Stimulated activated CD4-positive, alpha-beta T cell treated with anti-CD3 and anti-CD28 coated beads, Interleukin-1b, Interleukin-23, amount 100 ng/mL, for 4 hours (primary cell): ENCODE data around the gene DCAF8.
"Not testable (repeated sequence)": the region's sequence is repeated elsewhere in the genome, so short reads cannot be mapped to it uniquely, and the experiment has no call there.

Experiments
- DNase-seq, 2 donors: peaks; one replicate each; pipeline ENCODE4 v3.0.0-alpha.2; 2020; ENCODE audit warnings: low read depth in 2 of 2

Gene DCAF8

DNA sequence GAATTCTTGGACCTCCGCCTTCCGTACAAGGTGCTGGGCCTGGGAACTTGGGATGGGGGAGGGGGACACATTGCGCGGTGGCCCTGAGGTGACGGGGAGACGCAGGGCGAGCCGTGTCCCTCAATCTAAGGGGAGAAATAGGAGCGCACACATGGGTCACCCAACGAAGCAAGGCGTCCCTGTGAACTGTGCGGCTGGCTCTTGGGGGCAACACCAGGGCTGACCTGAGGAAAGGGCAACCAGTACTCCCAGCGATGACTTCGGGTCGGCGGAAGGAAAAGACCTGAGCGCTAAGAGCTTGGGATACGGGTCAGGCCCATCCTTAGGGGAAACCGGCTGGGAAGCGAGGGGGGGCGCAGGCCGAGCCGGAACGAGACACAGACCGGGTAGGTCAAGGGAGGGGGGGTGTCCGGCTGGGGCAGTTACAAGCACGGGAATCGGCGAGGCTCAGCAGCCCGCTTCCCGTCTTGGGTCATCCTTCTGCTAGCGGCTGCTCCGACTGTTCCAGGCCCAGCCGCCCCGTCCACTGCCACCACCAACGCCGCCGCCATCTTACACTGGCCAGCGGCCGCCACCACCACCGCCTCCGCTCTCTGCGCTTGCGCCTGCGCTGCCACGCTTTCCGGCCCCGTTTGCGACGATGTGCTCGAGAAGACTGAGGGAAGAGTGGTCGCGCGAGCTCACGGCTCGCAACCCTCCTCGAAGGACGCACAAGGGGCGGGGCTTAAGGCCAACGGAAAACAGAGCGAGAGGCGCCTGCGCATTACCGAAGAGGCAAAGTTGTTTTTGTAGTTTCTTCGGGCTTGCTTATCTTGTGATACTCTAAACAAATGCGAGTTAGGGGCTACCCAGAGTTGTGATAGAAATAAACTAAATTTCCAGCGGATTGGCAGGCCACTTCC, at the start of gene DCAF8:
DCAF8 (minus strand) TSS at position 657 of the 902 bp plus-strand sequence. CDS start 18,541 bp downstream, outside the sequence.
- peak; percentile 90 to 96 for DNase-seq

DNA sequence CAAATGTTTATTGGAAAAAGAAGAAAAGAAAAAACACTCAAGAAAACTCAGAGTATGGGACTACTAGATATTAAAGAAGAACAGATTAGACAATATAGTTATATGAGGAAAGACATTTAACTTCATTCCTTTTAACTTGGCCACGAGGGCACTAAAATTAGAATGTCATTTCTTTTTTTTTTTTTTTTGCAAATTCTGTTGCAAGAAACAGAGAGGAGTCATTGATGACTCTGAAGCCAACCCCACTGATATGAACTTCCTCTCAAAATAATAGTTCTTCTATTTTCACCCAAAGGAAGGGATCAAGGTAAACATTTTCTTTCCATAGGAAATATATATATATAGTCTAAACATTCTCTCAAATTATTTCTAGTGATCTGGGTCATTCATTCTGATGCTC, 47.2 kb upstream of the DCAF8 start:
- DNase-seq, result no peak

DNA sequence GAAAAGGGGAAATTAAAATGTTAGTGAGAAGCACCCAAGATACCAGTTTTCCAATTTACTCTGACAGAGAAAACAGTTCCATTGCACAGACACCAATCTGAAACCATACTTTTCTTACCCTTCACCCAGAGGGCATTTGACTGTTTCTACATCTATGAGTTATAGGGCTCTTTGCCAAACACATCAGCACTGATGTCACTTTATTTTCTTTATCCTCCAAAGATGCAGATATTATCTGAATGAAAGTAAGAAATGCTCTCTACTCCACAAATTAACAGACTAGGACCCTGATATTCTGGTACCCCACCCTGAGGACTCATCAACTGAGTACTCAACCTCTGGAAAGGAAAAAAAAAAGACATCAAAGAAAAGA, 46.8 kb upstream of the DCAF8 start:
- no peak for DNase-seq

DNA sequence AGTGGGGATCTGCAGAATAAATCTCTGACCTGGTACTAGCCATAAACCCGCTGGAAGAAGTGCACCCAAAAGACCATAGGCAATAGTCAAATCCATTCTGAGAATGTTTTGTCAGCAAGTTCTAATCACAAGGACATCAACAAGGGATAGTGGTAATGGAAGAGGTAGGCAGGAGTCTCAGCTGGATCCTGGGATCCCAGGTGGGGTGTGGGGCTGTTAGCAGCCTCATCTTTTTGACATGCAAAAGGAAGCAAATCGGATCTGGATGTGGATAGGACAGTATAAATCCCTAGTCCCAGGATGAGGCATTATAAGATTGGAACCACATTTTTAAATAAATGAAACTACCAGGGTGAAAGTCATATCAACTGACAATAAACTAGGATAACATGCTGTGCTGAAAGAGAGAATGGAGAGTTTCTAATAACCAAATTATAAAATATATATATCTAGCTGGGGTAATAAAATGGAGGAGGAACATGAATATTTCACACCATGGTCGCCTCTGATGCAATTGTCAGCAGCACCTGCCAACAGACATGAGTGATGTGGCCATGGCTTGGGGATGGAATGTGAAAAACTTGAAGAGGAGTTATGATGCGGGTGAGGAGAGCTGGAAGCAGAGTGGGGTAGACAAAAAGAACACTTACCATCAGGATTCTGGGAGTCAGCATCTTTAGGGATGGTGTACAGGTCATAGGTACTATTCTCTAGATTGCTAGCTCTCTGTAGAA, 46.3 kb upstream of the DCAF8 start:
- DNase-seq, result no peak

DNA sequence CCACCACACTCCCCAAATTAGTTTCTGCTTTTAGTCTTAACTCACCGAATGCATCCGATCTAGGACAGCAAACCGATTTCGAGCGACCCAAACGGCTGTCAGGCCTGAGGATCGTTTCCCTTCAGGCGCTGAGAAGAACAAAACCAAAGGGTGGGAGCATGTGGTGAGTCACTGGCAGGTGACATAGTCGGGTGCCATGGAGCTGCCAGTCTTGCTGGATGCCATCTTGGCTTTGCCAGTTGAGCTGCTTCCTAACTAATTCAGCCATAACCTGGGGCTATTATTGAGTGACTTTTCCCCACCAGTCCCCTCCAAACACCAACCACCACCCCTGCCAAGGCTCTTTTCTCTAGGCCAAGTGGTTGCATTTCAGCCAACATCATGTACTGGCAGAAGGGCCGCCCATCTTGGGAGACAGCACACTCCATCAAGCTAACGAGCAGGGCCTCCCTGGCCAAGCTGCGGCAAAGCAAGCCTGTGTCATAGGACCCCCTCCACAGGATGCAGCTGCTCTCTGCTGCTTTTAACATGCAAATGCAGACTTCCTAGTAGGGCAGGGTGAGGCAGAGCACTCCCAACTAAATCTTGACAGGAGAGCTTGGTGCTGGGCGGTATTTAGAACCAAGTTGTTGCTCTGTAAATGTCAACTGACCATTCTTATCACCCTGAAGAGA, 44.9 kb upstream of the DCAF8 start:
- DNase-seq, result no peak

DNA sequence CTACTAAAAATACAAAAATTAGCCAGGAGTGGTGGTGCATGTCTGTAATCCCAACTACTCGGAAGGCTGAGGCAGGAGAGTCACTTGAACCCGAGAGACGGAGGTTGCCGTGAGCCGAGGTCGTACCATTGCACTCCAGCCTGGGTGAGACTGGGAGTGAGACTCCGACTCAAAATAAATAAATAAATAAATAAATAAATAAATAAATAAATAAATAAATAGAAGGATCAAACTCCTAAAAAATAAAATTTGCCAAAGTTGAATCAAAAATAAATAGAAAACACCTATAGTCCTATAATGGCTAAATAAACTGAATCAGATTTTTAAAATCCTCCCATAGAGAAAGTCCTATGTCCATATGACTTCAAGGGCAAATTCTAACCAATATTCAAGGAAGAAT, 37.8 kb upstream of the DCAF8 start:
- DNase-seq, result no peak

DNA sequence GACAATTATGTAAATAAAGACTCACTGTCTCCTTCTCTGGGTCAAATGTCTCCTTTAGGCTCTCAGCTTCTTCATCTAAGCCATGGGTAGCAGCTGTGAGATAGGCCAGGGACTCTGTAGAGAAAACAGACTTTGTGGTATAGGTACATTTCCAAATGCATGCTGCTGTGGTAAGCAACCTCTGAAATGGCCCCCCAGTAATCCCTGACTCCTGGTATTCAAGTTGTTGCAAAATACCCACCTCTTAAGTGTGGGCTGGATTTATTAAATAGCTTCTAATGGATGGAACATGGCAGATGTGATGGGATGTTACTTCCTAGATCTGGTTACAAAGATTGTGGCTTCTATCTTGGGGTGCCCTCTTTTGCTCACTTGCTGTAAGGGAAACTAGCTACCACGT, 33.7 kb upstream of the DCAF8 start:
- no peak for DNase-seq

DNA sequence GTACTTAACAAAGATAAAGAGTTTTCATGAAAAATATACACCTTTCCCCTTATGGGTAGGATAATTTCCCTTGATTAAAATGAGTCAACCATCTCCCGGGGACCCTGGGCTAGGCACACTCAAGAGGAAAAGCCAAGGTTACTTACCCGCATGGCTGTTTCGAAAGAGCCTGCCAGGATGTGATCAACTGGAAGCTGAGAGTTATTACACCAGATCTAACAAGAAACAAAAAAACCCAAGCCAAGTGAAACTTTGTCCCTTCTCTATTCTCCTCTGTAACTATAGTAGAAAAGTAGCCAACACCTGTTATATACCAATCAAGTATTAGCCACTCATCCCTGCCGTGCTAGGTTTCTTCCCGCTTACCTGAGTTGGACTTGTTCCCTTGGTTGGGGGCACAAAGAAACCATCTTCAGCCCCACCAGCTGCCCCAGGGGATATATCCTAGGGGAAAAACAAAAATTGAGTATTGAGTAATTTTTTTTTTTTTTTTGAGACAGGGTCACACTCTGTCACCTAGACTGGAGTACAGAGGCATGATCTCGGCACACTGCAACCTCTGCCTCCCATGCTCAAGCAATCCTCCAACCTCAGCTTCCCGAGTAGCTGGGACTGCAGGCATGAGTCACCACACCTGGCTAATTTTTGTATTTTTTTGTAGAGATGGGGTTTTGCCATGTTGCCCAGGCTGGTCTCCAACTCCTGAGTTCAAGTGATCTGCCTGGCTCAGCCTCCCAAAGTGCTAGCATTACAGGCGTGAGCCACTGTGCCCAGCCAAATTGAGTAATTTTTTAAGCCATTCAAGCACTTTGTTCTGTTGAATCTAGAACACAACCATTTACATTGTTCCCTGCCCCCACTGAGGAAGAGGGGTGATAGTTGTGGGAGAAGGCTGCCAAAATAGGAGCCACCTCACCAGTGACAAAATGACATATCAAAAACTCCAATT, 30.9 kb upstream of the DCAF8 start:
- no peak for DNase-seq

DNA sequence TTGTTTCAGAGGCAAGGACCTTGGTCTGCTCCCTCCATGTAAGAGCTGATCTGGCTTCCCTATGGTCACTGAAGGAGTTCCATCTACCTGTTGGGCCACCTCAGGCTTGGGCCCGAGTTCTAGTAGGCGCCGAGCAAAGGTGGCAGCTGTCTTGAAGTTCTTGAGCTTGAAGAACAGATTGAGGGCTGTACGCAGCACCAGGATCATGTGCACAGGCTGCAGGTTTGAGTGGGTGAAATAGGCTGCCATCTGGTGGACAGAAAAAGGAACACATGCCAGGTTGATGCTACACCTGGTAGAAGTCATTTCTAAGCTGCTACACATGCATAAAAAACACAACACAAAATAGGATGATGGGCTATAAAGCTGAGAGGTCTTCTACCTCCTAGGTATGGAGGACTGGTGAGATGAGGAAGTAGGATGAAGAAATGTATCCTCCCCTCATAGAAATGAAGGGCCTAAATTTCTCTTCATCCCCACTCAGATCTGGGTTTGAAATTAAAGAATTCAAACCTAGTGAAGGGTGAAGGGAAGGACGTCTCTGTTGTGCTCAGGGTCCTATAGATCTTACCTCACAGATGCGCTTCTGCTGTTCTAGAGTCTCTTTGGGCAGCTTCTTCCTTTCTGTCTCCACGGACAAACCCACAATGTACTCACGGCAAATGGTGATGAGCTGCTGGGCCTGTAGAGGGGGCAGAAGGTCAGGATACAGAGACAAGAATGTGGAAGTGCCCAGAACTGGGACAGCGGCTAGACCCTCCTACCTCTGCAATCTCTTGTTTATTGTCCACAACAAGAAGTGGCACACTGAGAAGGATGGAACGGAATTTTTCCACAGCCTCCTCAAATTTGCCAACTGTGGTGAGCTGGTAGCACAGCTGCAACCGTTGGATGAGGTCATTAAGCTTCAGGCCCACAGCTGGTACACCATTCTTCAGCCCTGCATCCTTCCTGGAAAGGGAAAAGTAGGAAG, 29.2 kb upstream of the DCAF8 start:
- peak; percentile 27 to 56 for DNase-seq

DNA sequence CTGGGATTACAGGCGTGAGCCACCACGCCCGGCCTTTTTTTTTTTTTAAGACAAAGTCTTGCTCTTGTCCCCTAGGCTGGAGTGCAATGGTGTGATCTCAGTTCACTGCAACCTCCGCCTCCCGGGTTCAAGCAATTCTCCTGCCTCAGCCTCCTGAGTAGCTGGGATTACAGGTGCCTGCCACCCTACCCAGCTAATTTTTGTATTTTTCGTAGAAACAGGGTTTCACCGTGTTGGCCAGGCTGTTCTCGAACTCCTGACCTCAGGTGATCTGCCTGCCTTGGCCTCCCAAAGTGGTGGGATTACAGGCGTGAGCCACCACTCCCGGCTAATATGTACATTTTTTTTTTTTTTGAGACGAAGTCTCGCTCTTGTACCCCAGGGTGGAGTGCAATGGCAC, 25.4 kb upstream of the DCAF8 start:
- DNase-seq, result not testable (repeated sequence)

DNA sequence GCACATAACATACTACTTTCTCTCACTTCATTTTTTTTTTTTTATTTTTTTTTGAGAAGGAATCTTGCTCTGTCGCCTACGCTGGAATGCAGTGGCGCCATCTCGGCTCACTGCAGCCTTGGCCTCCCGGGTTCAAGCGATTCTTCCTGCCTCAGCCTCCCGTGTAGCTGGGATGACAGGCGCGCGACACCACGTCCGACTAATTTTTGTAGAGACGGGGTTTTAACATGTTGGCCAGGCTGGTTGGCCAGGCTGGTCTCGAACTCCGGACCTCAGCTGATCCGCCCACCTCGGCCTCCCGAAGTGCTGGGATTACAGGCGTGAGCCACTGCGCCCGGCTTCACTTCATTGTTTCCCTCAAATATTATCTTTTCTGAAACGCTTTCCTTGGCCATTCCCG, 23.2 kb upstream of the DCAF8 start:
- DNase-seq, result no peak

DNA sequence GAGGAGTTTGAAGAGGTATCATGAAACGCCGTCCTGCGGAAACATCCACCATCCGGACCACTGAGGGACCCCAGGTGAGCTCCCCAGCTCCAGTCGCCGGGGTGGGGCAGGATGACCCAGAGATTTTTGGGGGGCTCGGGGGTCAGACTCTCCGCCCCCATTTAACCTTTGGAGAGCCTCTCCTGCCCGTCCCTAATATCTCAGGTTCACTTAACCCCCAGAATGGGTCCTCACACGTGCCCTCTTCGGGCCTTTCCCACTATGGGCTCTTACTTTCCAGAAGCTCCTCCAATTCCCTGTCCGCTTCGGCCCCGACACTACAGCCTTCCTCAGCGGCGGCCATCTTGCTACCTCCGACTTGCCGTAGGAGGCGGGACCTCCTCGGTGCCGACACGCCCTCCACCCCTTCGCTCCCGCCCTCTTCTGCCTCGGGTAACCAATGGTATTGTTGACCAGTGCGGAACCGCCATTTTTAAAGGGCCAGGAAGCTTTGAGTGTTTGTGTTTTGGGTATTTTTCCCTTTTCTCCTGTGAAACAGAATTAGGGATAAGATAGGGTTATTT, 22.5 kb upstream of the DCAF8 start, which contains the start of gene PEX19:
PEX19 (minus strand) TSS at position 352 of the 563 bp plus-strand sequence; CDS start at position 343, 9 bp downstream.
- peak; percentile 90 to 91 for DNase-seq

DNA sequence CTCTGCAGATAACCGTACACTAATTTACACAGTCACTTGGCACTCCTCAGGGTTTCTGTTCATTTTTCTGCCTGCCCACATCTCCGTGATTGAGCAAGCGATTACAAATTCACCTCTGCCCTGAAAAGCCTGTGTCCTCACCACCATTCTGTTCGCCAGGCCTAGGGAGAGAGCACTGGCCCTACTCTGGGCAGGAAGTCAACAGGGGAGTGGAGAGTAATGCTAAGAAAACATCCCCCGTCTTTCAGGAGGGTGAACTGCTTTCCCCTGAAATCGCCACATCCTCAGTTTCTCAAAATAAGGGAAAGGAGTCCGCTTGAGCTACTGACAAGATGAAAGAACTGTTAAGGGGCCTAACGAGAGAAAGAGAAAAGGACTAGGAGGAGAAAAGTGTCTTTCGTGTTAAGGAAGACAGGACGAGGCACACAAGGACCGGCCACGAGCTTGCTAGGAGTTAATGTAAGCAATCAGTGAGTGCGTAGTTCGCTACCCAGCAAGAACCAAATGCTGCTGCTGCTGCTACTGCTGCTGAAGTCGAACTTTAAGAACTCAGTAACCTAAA, 22.0 kb upstream of the DCAF8 start:
- DNase-seq, result no peak

DNA sequence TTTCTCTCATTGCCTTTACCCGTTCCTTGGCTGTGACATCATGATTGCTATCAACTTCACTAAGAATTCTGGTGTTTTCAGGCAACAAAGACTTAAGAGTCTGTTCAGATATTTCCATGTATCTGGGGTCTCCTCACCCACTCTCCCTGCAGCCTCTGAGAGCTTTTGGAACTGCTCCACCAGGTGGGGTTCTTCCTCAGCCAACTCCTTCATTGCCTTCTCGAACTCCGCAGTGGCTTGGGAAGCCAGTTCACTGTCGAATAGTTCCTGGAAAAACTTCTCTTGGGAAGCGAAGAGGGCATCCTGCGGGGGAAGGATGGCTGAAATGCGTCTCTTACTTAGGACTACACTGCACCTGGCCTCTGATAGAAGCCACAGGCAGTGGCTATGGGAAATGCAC, 20.5 kb upstream of the DCAF8 start:
- no peak for DNase-seq

DNA sequence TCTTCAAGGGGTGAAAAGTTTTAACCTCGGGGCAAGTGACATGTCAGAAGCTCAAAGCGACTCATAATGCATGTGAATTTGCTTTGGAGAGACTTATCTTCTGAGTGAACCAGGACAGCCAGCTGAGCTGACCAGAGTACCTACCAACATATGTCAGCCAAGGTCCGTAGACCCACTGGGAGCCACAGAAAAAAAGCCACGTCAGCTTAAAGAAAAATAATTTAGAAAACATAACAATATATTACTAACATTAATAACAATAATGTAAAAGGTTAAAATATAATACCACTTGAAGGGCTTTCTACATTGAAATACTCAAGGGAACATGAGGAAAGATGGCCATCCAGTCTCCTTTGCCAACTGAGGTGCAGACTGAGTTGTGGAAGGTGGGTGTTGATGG, 15.6 kb upstream of the DCAF8 start:
- no peak for DNase-seq

DNA sequence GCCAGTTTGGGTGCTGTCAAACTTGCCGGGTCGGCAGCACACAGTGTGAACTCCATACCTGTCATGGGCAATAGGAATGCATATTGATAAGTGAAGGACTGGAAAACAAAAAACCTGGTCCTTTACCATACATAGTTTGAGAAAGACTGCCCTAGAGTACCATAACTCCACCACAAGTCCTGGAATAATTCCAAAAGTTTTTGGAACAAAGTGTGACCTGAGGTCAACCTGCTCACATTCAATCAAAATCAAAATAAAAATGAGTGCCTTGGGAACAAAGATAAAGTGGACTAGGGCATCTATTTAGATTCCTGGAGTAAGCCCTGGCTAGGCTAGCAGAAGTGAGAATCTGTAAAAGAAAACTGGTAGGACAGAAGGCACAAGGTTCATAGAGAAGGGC, 15.0 kb upstream of the DCAF8 start:
- DNase-seq, result no peak

DNA sequence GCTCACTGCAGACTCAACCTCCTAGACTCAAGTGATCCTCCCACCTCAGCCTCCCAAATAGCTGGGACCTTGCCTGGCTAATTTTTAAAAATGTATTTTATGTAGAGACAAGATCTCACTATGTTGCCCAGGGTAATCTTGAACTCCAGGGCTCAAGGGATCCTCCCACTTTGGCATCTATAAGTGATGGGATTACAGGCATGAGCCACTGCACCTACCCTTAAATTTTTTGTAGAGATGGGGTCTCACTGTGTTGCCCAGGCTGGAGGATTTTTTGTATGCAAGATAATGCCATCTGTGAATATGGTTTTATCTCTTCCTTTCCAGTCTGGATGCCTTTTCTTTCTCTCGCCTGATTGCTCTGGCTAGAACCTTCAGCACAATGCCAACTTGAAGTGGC, 8.7 kb upstream of the DCAF8 start:
- DNase-seq, result no peak

DNA sequence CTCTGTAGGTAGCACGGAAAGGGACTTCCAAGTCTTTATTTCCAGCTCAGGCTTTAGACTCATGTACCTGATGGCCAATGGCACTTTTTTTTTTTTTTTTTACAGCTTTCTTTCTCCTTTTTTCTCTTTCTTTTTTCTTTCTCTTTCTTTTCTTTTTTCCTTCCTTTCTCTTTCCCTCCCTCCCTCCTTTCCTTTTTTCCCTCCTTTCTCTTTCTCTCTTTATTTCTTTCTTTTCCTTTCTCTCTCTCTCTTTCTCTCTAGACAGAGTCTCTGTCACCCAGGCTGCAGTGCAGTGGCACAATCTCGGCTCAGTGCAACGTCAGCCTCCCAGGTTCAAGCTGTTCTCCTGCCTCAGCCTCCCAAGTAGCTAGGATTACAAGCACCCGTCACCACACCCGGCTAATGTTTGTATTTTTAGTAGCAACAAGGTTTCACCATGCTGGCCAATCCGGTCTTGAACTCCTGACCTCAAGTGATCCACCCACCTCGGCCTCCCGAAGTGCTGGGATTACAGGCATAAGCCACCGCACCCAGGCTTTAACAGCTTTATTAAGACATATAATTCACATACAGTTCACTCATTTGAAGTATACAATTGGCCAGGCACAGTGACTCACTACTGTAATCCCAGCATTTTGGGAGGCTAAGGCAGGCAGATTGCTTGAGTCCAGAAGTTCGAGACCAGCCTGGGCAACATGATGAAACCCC, 5.1 kb upstream of the DCAF8 start:
- no peak for DNase-seq

DNA sequence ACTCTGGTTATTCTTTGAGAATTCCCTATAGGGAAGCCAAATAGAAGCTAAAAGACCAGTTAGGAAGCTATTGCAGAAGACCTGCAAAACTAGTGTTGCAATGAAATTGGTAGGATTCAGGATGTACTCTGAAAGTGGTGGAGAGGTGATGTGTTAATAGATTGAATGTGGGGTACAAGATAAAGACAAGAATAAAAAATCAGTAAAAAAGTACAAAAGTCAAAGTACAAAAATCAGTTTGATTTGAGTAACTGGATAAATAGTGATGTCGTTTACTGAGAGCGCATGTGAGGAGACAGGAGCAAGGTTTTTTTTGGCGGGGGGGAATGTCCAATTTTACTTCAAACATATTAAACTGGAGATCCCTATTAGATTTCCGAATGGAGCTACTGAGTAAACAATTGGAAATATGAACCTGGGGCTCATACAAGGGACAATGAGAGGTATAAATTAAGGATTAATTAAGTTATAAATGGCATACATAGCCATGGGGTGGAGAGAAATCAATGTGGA, 2.5 kb upstream of the DCAF8 start:
- DNase-seq, result no peak
